PC-9 (cell line): ENCODE data around the gene ANP32B. TPM values are rescaled to one million over a fixed set of nuclear protein-coding genes. Genes with fewer than 3 reads are reported as not detected.

Source experiments
- BruUV-seq: library from RNA; stranded (reverse); fragments of 400-500 nt; replicated peaks from 2 replicates; lab custom pipeline; 2021; lab: Mats Ljungman, UMichigan
- CTCF ChIA-PET: fragments of 300-600 bp; sonication (Branson Sonifier 250); formaldehyde crosslinking; loops from one replicate; lab custom pipeline; 2022; ENCODE audit warnings: antibody characterized with exemption; lab: Charles Lee
- POLR2A ChIA-PET: fragments of 300-600 bp; sonication (Branson Sonifier 250); formaldehyde crosslinking; loops from one replicate; lab custom pipeline; 2022; ENCODE audit warnings: antibody characterized with exemption; ENCODE audit not compliant: unreplicated experiment; lab: Charles Lee
- DNase-seq, 2 experiments: peaks; one replicate each; pipeline versions ENCODE4 v3.0.0 to v3.0.0-alpha.2; 2015 to 2022; ENCODE audit warnings: mixed read lengths in 1 of 2
- H2AFZ ChIP-seq: fragments of 200-600 bp; sonication (generic); 2 replicates; pipeline ENCODE4 v1.8.1; 2017; ENCODE audit warnings: antibody characterized with exemption
- H3F3A ChIP-seq: fragments of 200-600 bp; sonication (generic); 2 replicates; pipeline ENCODE4 v1.8.1; 2017; ENCODE audit warnings: antibody characterized with exemption, mild to moderate bottlenecking, low read depth; ENCODE audit not compliant: insufficient read depth
- H3K27ac ChIP-seq: fragments of 200-600 bp; sonication (generic); 2 replicates; pipeline ENCODE4 v1.6.1; 2016; ENCODE audit warnings: mixed run types
- H3K27me3 ChIP-seq: fragments of 200-600 bp; sonication (generic); 2 replicates; pipeline ENCODE4 v1.6.1; 2016; ENCODE audit warnings: low read depth, mixed run types; ENCODE audit not compliant: insufficient read depth
- H3K36me3 ChIP-seq: fragments of 200-600 bp; sonication (generic); 2 replicates; pipeline ENCODE4 v1.6.1; 2016; ENCODE audit warnings: low read depth, mixed run types
- H3K4me1 ChIP-seq: fragments of 200-600 bp; sonication (generic); replicated peaks from 2 replicates; pipeline ENCODE4 v1.6.1; 2016; ENCODE audit warnings: mixed run types; ENCODE audit not compliant: insufficient read depth
- H3K4me2 ChIP-seq: fragments of 200-600 bp; sonication (generic); 2 replicates; pipeline ENCODE4 v1.6.1; 2017; ENCODE audit warnings: mixed run types
- H3K4me3 ChIP-seq: fragments of 200-600 bp; sonication (generic); 2 replicates; pipeline ENCODE4 v1.6.1; 2016; ENCODE audit warnings: mixed run types
- H3K79me2 ChIP-seq: fragments of 200-600 bp; sonication (generic); 2 replicates; pipeline ENCODE4 v1.6.1; 2017; ENCODE audit warnings: low read depth, mixed run types
- H3K9me2 ChIP-seq: fragments of 200-600 bp; sonication (generic); 2 replicates; pipeline ENCODE4 v1.8.1; 2017; ENCODE audit warnings: mild to moderate bottlenecking; ENCODE audit not compliant: insufficient read depth
- H3K9me3 ChIP-seq: fragments of 200-600 bp; sonication (generic); 2 replicates; pipeline ENCODE4 v1.8.1; 2016; ENCODE audit warnings: low read depth; ENCODE audit not compliant: insufficient read depth
- H4K20me1 ChIP-seq: fragments of 200-600 bp; sonication (generic); 2 replicates; pipeline ENCODE4 v1.8.1; 2017; ENCODE audit not compliant: insufficient read depth
- CTCF ChIP-seq: fragments of 200-600 bp; sonication (generic); conservative IDR thresholded peaks from 2 replicates; pipeline ENCODE4 v1.6.1; 2017; ENCODE audit warnings: mixed run types, antibody characterized with exemption, mild to moderate bottlenecking, moderate library complexity
- EZH2 ChIP-seq: fragments of 200-600 bp; sonication (generic); IDR thresholded peaks from 2 replicates; pipeline ENCODE4 v1.8.0; 2017; ENCODE audit warnings: antibody characterized with exemption, low read depth
- intact Hi-C: fragments of 100-400 bp; cut with micrococcal nuclease; formaldehyde crosslinking; loops from one replicate; pipeline ENCODE4 v1.10.0; 2022; ENCODE audit not compliant: unreplicated experiment
- total RNA-seq: library from RNA; stranded (reverse); gene quantifications from 2 replicates; pipeline ENCODE4 v1.2.3, GENCODE V29; 2021

ANP32B gene
- total RNA-seq, 1 experiment from 2014 or later, result 280 TPM

GRCh38 chr9:98039607-98040017, 56.5 kb downstream of the ANP32B start:
- Histone ChIP-seq H3K4me2 (no peak overlapping the region), H3K4me3 (no peak overlapping the region), H3K27ac (no peak overlapping the region), H3K27me3 (no peaks in the 10 kb centered on the region), H3K36me3 (no peaks in the 10 kb centered on the region), H2AFZ (no peak overlapping the region), H3K79me2 (no peaks in the 10 kb centered on the region; the same call in 1 of the 2 replicates), H3K9me2 (no peaks in the 10 kb centered on the region), H4K20me1 (no peaks in the 10 kb centered on the region), H3K9me3 (no peaks in the 10 kb centered on the region), H3K4me1 (peaks cover 29% of the 10 kb centered on the region), H3F3A (peaks cover 18% of the 10 kb centered on the region)
- no peak for DNase-seq
- ChIA-PET POLR2A (no interaction called here), CTCF (no interaction called here)
- intact Hi-C loops, result no loop called here
- TF ChIP-seq CTCF (no peak), EZH2 (no peak)
- BruUV-seq, result no TSS peak

- DNase-seq, result no peak
- Histone ChIP-seq H3K4me1 (peaks cover 30% of the 10 kb centered on the region), H3K4me3 (no peak overlapping the region), H3K79me2 (peaks cover 6% of the 10 kb centered on the region), H2AFZ (no peak overlapping the region), H3K4me2 (no peak overlapping the region), H3K9me3 (no peaks in the 10 kb centered on the region), H3F3A (peaks cover 12% of the 10 kb centered on the region), H4K20me1 (no peaks in the 10 kb centered on the region), H3K27ac (no peak overlapping the region), H3K36me3 (no peaks in the 10 kb centered on the region), H3K9me2 (no peaks in the 10 kb centered on the region), H3K27me3 (no peaks in the 10 kb centered on the region)
- intact Hi-C loops, result no loop called here
- POLR2A ChIA-PET, result no interaction called here
- CTCF ChIA-PET, result no interaction called here
- TF ChIP-seq EZH2, result no peak
- no peak for TF ChIP-seq CTCF
- no TSS peak for BruUV-seq
Measured at GRCh38 chr9:98040212-98040611, 57.1 kb downstream of the ANP32B start.

- intact Hi-C loops, result no loop called here
- TF ChIP-seq EZH2 (no peak), CTCF (no peak)
- ChIA-PET CTCF (interaction anchor here (0.6 to 0.7 kb wide), 2 partner anchors 8 to 55 kb away, joined by 4 to 6 read pairs; no protein-coding TSS in a partner anchor), POLR2A (no interaction called here)
- Histone ChIP-seq H3K27me3 (no peaks in the 10 kb centered on the region), H3K4me3 (no peak overlapping the region), H4K20me1 (no peaks in the 10 kb centered on the region), H3K9me3 (no peaks in the 10 kb centered on the region), H3K9me2 (no peaks in the 10 kb centered on the region), H3F3A (peaks cover 26% of the 10 kb centered on the region; the same call in 1 of the 2 replicates), H3K79me2 (peaks cover 43% of the 10 kb centered on the region), H3K4me2 (no peak overlapping the region), H2AFZ (no peak overlapping the region), H3K36me3 (peaks cover 24% of the 10 kb centered on the region; the same call in 1 of the 2 replicates), H3K4me1 (peaks cover 32% of the 10 kb centered on the region), H3K27ac (no peak overlapping the region)
- DNase-seq, result no peak
- BruUV-seq, result no TSS peak
Measured at GRCh38 chr9:98043915-98044314, 60.8 kb downstream of the ANP32B start.
